Cardiac fibroblast (primary cell): ENCODE measurements around the gene MAP2.

Source experiments
- DNase-seq, 2 donors: peaks; one replicate each; pipeline versions ENCODE4 v3.0.0 to v3.0.0-alpha.2; 2010; ENCODE audit warnings: low read depth in 2 of 2
- H3K4me3 ChIP-seq, 2 donors: replicated peaks in 1 of 2; 1 replicate in 1 of 2; 2 replicates in 1 of 2; pipeline ENCODE4 v1.5.1; 2011; ENCODE audit warnings: low read depth in 2 of 2, low read length in 2 of 2, mild to moderate bottlenecking in 2 of 2, moderate library complexity in 1 of 2
- CTCF ChIP-seq: IDR thresholded peaks from one replicate; pipeline ENCODE4 v1.5.1; 2011; ENCODE audit warnings: low read depth, mild to moderate bottlenecking, low read length, inconsistent platforms

The MAP2 gene

GRCh38 chr2:209511637-209512036, 87.8 kb downstream of the MAP2 start:
- no peak for DNase-seq
- TF ChIP-seq CTCF, result no peak
- H3K4me3 ChIP-seq, result no peak overlapping the region

GRCh38 chr2:209512971-209513370, 89.1 kb downstream of the MAP2 start:
- TF ChIP-seq CTCF, result no peak
- peak in 1 of 2 donors; percentile 32 for DNase-seq
- no peak overlapping the region for H3K4me3 ChIP-seq

- no peak overlapping the region for H3K4me3 ChIP-seq
- DNase-seq, result no peak
- TF ChIP-seq CTCF, result no peak
Measured at GRCh38 chr2:209517436-209517835, 93.6 kb downstream of the MAP2 start.

DNA sequence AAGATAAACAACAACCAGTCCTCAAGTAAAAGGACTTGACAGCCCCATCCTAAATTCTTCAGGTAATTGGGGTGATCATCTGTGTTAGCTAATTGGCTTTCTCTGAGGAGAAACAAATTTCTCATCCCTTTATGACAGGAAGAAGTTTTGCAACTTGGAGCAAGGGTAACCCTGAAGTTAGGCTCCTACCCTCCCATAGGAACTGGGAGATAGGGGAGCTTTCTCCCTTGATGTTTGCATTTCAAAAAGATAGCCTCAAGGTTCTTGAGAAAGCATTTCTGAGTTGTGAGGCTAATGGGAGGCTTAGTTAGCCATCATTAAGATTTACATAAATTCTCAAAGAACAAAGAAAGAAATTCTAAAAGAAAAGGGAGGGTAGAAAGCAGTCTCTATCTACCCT, 95.4 kb downstream of the MAP2 start:
- no peak for DNase-seq
- no peak overlapping the region for H3K4me3 ChIP-seq
- no peak for TF ChIP-seq CTCF

DNA sequence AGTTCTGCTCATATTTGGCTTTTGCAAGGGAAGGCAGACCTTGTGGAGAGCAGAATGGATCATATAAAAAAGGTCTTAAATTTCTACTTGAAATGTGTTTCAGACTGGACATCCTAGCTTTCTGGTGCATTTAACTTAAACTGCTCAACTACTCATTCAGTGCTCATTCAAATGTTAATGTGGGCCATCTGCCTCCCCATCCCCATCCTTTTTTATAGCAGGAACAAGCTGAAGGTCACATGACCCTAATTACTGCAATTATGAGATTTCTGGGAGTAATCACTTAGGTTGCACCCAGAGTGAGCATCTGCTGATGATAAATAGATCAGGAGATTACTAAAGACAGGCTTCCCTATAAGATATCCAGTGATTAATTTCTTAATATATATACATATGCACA, 96.1 kb downstream of the MAP2 start:
- TF ChIP-seq CTCF, result no peak
- H3K4me3 ChIP-seq, result no peak overlapping the region
- no peak for DNase-seq

DNA sequence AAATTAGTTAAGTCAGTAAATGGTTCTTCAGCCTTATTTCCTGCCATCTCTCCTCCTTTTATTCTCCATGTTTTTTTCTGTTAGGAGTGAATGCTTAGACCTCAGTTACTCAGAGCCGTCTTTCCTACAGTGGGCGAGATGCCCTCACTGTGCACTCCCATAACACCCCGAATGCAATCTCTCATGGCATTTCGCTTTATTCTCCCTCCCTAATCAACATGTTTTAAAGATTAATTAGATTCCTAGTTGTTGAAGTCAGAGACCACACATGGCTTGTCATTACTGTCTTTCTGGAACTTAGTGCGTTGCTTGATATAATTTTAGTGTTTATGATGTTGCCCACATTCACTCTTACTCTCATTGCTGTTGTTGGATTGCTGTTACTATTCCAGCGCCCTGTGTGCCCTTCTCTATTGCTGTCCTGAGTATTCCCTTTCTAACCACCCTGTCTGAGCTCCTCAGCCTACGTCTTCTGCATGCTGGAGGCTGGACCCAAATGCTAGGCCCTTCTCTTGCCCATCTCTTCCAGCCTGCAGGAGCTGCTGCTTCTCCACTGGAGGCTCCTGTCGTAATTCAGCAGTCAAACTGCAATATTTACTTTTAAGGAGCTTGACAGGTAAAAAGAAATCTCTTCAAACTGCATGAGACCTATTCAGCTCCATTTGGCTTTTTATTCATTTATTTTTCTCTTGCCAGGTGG, 99.3 kb downstream of the MAP2 start:
- no peak for TF ChIP-seq CTCF
- DNase-seq, result no peak
- H3K4me3 ChIP-seq, result no peak overlapping the region

DNA sequence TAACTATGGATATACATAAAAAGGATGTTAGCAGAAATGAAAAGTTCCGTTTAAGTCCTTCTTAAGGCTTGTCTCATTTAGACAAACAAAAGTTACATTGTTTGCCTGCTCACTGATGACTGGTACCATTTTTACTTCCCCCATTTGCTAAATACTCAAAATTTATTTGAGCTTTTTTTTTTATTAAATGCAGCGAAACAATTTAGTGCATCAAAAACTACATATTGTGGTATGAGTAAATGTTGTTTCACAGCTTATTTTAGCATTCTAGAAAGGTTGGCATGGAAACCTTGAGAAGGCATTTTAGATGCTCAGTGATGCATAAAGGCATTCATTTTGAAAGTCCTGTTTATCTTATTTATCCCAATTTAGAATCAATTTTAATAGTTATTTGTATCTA, 100.0 kb downstream of the MAP2 start:
- no peak for TF ChIP-seq CTCF
- DNase-seq, result peak in 1 of 2 donors; percentile 46
- H3K4me3 ChIP-seq, result no peak overlapping the region
